GM10847 (cell line): Measurements from ENCODE around the gene PHYHD1.

Experiments
- POLR2A ChIP-seq: IDR thresholded peaks from 2 replicates; pipeline ENCODE4 v1.6.1; 2011; ENCODE audit not compliant: insufficient read length; ENCODE audit errors: extremely low read depth

PHYHD1 gene

GRCh38 chr9:128894764-128895163 lies 26.0 kb upstream of the PHYHD1 start:
- no peak for TF ChIP-seq POLR2A

GRCh38 chr9:128895556-128895955 lies 25.2 kb upstream of the PHYHD1 start:
- no peak for TF ChIP-seq POLR2A

DNA sequence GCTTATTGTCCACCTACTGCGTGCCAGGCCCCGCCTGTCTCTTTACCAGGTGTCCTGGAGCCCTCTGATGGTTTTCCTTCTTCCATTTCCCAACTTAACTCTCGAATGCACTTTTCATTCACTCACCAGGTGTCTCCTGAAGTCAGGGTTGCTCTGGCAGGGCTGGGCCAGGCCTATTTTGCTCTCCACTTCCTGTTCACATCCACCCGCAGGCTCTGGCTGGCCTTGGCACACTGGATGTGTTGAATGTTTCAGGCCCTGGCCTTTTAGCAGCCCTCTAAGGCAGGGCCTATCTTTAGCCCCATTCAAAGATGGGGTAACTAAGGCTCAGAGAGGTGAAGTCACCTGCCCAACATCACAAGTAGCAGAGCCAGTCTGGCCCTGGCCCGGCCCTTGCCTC lies 22.4 kb upstream of the PHYHD1 start:
- no peak for TF ChIP-seq POLR2A

- no peak for TF ChIP-seq POLR2A
Observed at GRCh38 chr9:128898845-128899565, 21.8 kb upstream of the PHYHD1 start.

DNA sequence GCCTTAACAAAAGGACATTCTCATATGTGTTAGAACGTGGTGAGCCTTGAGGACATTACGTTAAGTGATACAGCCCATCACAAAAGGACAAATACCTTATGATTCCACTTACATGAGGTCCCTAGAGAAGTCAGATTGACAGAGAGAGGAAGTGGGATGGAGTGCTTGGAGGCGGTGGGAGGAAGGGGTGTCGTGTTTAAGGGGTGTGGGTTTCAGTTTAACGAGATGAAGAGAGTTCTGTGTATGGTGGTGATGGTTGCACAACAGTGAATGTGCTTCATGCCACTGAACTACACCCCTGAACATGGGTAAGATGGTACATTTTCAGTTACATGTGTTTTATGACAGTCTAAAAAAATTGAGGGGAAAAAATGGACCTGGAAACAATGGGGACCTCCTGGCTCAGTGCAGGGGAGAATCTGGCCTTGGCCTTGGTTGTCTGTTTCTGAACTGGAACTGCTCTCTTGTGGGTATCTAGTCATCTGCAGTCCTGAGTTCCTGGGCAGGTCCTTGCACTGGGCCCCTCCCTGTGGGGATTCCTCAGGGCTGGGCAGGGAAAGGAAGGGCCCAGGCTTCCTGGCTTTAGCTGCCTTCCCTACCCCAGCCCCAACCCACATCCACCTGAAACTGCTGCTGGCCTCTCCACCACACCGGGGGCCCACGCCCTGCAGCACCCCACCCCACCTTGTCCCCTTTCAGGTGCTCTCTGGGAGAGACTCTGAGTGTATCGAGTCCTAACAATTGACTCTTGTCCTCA lies 21.0 kb upstream of the PHYHD1 start:
- TF ChIP-seq POLR2A = no peak

DNA sequence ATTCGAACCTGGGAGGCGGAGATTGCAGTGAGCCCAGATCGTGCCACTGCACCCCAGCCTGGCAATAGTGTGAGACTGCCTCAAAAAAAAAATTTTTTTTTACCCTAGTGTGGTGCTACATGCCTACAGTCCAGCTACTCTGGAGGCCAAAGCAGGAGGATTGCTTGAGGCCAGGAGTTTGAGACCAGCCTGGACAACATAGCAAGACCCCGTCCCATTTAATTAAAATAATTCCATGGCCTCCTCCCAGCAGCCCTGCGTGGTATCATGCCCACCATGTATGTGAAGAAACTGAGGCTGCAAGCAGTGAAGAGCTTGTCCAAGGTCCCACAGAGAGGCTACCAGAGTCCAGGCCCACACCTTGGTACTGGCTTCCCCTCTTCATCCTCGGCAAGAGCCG lies 19.4 kb upstream of the PHYHD1 start:
- TF ChIP-seq POLR2A = no peak

- TF ChIP-seq POLR2A = no peak
Observed at GRCh38 chr9:128901822-128902221, 19.0 kb upstream of the PHYHD1 start.

DNA sequence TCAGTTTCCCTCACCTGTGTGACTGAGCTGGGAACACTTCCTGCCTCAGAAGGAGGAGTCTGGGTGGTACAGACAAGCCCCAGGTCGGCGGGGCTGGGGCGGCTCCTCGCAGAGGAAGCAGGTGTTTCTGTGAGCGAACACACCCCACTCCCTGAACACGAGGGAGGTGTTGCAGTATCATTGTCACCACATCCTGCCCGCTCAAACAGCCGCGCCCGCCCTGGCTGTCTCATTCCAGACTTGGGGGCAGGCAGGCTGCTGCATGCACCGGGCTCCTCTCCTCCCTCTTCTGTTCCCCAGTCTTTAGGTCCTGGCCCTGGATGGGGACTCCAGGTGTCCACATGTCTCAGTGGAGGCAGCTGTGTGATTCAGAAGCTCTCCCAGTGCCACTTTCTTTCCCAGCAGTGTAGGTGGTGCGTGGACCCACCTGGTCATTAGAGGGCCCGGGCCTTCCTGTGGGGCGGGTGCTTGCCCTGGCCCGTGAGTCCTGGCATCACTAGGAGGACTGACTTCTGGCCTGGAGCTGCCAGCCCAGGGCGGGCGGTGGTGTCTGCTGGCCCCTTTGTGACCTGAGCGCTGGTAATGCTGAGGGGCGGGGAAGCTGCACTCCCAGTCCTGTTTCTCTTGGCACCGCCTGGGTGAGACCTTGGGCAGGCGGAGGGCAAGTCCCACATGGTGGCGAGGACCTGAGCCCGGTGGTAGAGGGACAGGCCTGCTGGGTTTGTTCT lies 18.3 kb upstream of the PHYHD1 start:
- TF ChIP-seq POLR2A = peak; percentile 26

GRCh38 chr9:128903079-128903461 lies 17.7 kb upstream of the PHYHD1 start:
- TF ChIP-seq POLR2A = no peak

- TF ChIP-seq POLR2A = no peak
Observed at GRCh38 chr9:128903871-128904620, 16.7 kb upstream of the PHYHD1 start.

DNA sequence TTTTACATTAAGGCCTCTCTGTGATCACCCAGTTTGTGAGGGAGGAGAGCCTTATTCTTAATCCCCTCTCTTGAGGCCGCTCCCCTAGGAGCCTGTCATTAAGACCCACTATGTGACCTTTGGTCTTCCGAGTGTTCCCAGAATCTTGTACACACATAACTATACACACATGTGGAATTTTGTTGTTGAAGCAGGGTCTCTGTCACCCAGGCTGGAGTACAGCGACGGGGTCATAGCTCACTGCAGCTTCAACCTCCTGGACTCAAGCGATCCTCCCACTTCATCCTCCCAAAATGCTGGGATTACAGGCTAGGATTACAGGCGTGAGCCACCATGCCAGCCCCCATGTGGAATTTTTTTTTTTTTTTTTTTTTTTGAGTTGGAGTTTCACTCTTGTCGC lies 14.8 kb upstream of the PHYHD1 start:
- no peak for TF ChIP-seq POLR2A

DNA sequence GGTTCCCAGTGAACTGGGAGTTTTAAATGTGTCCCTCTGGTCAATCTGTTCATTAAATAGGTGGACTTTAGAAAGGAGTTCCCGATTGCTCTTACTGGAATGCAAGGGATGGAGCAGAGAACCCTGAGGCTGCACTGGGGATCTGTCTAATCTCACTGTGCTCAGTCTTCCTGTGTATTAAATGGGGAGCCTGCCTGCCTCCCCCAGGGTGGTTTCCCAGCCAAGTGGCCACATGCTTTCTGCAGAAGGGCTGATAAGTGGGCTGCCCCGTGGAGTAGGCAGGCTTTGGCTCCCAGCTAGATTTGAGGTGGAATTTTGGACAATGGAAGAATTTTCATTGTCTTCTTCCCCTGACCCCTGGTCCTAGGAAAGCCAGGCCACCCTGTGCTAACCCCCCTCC lies 14.0 kb upstream of the PHYHD1 start:
- TF ChIP-seq POLR2A = no peak

GRCh38 chr9:128908372-128908771 lies 12.4 kb upstream of the PHYHD1 start:
- TF ChIP-seq POLR2A = no peak

- TF ChIP-seq POLR2A = no peak
Observed at GRCh38 chr9:128909859-128910258, 10.9 kb upstream of the PHYHD1 start.

GRCh38 chr9:128910906-128911305 lies 9.9 kb upstream of the PHYHD1 start:
- no peak for TF ChIP-seq POLR2A
